Coronary artery (tissue), 2 donors: ENCODE measurements around the gene E2F1.

Source experiments
- DNase-seq: peaks from one replicate; pipeline ENCODE4 v3.0.0-alpha.2; 2017; ENCODE audit warnings: low spot score
- H3K27ac ChIP-seq, 2 donors: fragments of 200-600 bp; sonication (generic); one replicate each; pipeline ENCODE4 v1.5.1; 2016 to 2019
- H3K4me3 ChIP-seq: fragments of 200-600 bp; sonication (generic); 2 replicates; pipeline ENCODE4 v1.5.1; 2016; ENCODE audit warnings: mild to moderate bottlenecking, moderate library complexity
- TF ChIP-seq, protein P1 (sequence below): fragments of 200-600 bp; sonication (generic); IDR thresholded peaks from one replicate; pipeline ENCODE4 v1.5.1; 2019; ENCODE audit warnings: antibody characterized with exemption

Gene E2F1

GRCh38 chr20:33655164-33655563 lies 31.0 kb downstream of the E2F1 start:
- DNase-seq, result no peak
- TF ChIP-seq, protein P1, sequence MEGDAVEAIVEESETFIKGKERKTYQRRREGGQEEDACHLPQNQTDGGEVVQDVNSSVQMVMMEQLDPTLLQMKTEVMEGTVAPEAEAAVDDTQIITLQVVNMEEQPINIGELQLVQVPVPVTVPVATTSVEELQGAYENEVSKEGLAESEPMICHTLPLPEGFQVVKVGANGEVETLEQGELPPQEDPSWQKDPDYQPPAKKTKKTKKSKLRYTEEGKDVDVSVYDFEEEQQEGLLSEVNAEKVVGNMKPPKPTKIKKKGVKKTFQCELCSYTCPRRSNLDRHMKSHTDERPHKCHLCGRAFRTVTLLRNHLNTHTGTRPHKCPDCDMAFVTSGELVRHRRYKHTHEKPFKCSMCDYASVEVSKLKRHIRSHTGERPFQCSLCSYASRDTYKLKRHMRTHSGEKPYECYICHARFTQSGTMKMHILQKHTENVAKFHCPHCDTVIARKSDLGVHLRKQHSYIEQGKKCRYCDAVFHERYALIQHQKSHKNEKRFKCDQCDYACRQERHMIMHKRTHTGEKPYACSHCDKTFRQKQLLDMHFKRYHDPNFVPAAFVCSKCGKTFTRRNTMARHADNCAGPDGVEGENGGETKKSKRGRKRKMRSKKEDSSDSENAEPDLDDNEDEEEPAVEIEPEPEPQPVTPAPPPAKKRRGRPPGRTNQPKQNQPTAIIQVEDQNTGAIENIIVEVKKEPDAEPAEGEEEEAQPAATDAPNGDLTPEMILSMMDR, result no peak
- Histone ChIP-seq H3K27ac (no peak overlapping the region), H3K4me3 (no peak overlapping the region)

- H3K27ac ChIP-seq, result no peak overlapping the region
- H3K4me3 ChIP-seq, result no peak overlapping the region
- TF ChIP-seq, protein P1, result no peak
- no peak for DNase-seq
These were observed 31.5 kb downstream of the E2F1 start for GRCh38 chr20:33654680-33655161.

GRCh38 chr20:33653900-33654596 lies 32.1 kb downstream of the E2F1 start:
- H3K4me3 ChIP-seq, result no peak overlapping the region
- no peak overlapping the region for H3K27ac ChIP-seq
- peak; percentile 74 for DNase-seq
- TF ChIP-seq, protein P1, result no peak

- TF ChIP-seq, protein P1, result peak; percentile 78
- peak; percentile 74 for DNase-seq
- Histone ChIP-seq H3K27ac (no peak overlapping the region), H3K4me3 (peak overlapping the region; percentile 27)
These were observed 32.8 kb downstream of the E2F1 start for GRCh38 chr20:33653218-33653899.

- H3K4me3 ChIP-seq, result no peak overlapping the region
- TF ChIP-seq, protein P1, result no peak
- no peak overlapping the region for H3K27ac ChIP-seq
- no peak for DNase-seq
These were observed 34.6 kb downstream of the E2F1 start for GRCh38 chr20:33651562-33652048.

- TF ChIP-seq, protein P1, result no peak
- no peak overlapping the region for H3K27ac ChIP-seq
- H3K4me3 ChIP-seq, result no peak overlapping the region
- DNase-seq, result no peak
These were observed 35.2 kb downstream of the E2F1 start for GRCh38 chr20:33650753-33651561.
